ENCODE data around the gene CDK14.

The CDK14 gene

GRCh38 chr7:90642978-90643377 lies 46.9 kb downstream of the CDK14 start:
- no peak for DNase-seq

- DNase-seq = no peak
Observed at GRCh38 chr7:90645784-90646183, 49.7 kb downstream of the CDK14 start.

- DNase-seq = no peak
Observed at GRCh38 chr7:90648107-90648506, 52.0 kb downstream of the CDK14 start.

- no peak for DNase-seq
Observed at GRCh38 chr7:90648834-90649233, 52.7 kb downstream of the CDK14 start.

GRCh38 chr7:90654718-90655427 lies 58.8 kb downstream of the CDK14 start:
- no peak for DNase-seq

- no peak for DNase-seq
Observed at GRCh38 chr7:90655566-90655965, 59.4 kb downstream of the CDK14 start.

GRCh38 chr7:90657481-90657880 lies 61.4 kb downstream of the CDK14 start:
- DNase-seq = no peak

GRCh38 chr7:90660100-90660499 lies 64.0 kb downstream of the CDK14 start:
- DNase-seq = no peak

GRCh38 chr7:90660819-90661218 lies 64.7 kb downstream of the CDK14 start:
- DNase-seq = no peak

- no peak for DNase-seq
Observed at GRCh38 chr7:90661290-90662151, 65.4 kb downstream of the CDK14 start.

GRCh38 chr7:90663176-90663575 lies 67.1 kb downstream of the CDK14 start:
- no peak for DNase-seq

GRCh38 chr7:90666186-90666585 lies 70.1 kb downstream of the CDK14 start:
- DNase-seq = no peak

- DNase-seq = no peak
Observed at GRCh38 chr7:90668992-90669391, 72.9 kb downstream of the CDK14 start.

- DNase-seq = no peak
Observed at GRCh38 chr7:90669492-90669891, 73.4 kb downstream of the CDK14 start.

- no peak for DNase-seq
Observed at GRCh38 chr7:90671571-90671970, 75.5 kb downstream of the CDK14 start.

GRCh38 chr7:90672210-90672609 lies 76.1 kb downstream of the CDK14 start:
- no peak for DNase-seq

- DNase-seq = no peak
Observed at GRCh38 chr7:90674625-90675024, 78.5 kb downstream of the CDK14 start.

GRCh38 chr7:90675982-90676381 lies 79.9 kb downstream of the CDK14 start:
- no peak for DNase-seq

- DNase-seq = no peak
Observed at GRCh38 chr7:90677486-90678404, 81.6 kb downstream of the CDK14 start.

- DNase-seq = no peak
Observed at GRCh38 chr7:90678986-90679385, 82.9 kb downstream of the CDK14 start.

- DNase-seq = no peak
Observed at GRCh38 chr7:90680484-90680883, 84.4 kb downstream of the CDK14 start.

- no peak for DNase-seq
Observed at GRCh38 chr7:90681336-90682022, 85.4 kb downstream of the CDK14 start.

GRCh38 chr7:90686146-90686545 lies 90.0 kb downstream of the CDK14 start:
- DNase-seq = no peak
